ENCODE data around the gene ZC3HAV1.
"Not testable (repeated sequence)": the region's sequence is repeated elsewhere in the genome, so short reads cannot be mapped to it uniquely, and the experiment has no call there.

The ZC3HAV1 gene

DNA sequence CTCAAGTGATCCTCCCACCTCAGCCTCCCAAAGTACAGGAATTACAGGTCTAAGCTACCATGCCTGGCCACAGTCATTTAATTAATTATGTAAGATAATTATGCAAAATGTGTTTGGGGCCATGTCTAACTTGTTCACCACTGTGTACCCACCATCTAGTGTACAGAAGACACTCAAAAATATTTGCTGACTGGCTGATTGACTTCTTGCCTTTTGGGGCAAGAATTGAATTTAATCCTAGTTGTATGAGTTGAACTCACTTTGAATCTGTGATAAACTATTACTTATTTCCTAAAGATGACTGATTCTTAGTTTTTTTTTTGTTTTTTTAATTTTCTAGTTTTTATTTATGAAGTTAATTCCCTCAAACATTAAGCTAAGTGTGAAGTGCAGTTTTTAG lies 57.9 kb downstream of the ZC3HAV1 start:
- DNase-seq (ENCODE audit: low read depth), result no peak

DNA sequence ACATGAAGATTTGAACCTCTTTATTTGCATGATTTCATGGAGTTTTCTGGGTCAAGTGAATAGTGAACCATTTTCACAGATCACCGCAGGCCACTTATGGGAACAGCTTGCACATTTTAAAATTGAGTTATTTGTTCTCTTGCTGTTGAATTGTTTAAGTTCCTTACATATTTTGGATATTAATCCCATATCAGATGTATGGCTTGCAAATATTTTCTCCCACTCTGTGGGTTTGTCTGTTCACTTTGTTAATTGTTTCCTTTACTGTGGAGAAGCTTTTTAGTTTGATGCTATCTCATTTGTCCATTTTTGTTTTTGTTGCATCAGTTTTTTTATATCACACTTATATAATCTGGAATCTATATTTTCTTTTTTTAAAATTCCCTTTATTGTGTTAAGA lies 59.6 kb downstream of the ZC3HAV1 start:
- DNase-seq (ENCODE audit: low read depth), result no peak

DNA sequence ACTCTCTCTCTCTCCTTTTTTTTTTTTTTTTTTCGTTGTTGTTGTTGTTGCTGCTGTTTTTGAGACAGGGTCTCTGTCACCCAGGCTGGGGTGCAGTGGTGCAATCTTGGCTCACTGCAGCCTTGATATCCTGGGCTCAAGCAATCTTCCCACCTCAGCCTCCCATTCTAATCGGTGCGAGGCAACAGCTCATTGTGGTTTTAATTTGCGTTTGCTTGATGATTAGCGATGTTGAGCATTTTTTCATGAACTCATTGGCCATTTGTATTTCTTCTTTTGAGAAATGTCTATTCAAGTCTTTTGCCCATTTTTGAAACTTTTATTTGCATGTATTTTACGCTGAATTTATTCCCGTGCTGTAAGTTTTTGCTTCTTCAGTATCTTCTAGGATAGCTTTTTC lies 60.4 kb downstream of the ZC3HAV1 start:
- no peak for DNase-seq (ENCODE audit: low read depth)

DNA sequence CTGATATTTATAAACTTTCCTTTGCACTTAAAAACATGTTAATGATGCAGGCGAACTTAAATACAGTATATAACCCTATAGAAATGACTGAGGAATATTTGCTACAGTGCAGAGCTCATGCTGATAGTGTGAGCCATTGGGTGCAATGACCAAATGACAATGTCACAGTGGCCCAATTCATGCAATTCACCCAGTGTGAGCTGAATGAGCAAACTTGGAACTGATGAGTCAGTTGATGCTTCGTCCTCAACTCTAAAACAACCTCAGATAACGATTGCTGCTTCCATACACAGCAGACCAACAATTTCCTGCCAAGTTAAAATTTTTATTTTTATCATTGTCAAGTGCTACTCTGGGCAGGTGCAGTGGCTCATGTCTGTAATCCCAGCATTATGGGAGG lies 61.5 kb downstream of the ZC3HAV1 start:
- no peak for DNase-seq (ENCODE audit: low read depth)

DNA sequence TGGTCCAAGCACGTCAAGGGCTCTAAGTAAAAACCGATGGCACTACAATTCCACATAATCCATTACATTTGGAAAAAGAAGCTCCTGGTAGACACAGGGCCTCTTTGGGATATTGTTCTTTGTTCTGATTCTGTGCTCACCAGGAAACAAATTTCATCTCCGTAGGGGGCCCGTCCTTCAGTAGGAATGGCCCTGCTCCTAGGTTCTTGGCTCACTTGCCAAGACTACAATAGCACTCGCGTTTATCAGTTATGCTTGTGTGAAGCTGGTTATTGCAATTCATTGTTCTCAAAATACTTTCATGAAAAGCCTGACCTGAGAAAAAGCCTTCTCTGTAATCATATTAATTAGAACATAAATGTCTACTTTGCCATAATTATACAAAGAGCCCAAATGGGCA lies 63.4 kb downstream of the ZC3HAV1 start:
- DNase-seq (ENCODE audit: low read depth), result no peak

DNA sequence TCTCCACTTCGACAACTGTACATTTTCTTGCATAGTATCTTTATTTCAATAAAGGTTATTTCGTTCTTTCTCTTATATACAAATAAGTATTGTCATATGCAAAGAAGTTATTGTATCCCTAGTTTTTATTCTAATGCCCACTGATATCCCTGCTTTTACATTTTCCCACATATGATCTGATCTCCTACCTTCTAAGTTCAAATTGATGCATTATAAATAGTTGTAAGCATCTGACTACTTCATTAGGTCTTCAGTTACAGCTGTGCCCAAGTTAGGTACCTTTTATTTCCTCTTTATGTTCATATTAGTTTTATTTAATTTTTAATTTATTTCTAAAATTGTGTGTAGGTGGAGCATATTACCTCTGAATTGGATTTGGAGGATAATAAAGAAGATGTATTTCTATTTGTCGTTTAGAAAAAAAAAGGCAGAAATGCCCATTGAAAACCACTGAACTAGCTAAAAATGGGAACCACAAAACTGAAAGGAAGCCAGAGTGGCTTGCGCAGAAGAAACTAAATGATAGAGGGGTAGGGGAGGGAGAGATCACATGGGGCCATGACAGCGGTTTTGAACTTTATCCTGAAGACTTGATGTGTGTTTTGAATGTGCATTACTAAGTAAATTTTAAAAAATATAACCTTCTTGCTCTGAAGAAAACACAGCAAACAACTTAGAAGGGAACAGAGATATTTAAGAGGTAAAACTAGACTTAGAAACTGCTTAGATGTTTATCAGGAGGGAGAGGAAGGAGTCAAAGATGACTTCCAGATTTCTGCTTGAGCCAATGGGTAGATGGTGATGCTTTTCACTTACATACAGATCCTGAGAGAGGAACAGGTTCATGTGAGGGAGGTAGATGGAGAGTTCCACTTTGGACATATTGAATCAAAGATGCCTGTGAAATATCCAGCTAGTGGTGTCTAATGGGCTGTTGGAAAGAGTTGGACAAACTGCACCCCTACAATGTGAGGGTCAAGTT lies 64.4 kb downstream of the ZC3HAV1 start:
- DNase-seq (ENCODE audit: low read depth), result no peak

DNA sequence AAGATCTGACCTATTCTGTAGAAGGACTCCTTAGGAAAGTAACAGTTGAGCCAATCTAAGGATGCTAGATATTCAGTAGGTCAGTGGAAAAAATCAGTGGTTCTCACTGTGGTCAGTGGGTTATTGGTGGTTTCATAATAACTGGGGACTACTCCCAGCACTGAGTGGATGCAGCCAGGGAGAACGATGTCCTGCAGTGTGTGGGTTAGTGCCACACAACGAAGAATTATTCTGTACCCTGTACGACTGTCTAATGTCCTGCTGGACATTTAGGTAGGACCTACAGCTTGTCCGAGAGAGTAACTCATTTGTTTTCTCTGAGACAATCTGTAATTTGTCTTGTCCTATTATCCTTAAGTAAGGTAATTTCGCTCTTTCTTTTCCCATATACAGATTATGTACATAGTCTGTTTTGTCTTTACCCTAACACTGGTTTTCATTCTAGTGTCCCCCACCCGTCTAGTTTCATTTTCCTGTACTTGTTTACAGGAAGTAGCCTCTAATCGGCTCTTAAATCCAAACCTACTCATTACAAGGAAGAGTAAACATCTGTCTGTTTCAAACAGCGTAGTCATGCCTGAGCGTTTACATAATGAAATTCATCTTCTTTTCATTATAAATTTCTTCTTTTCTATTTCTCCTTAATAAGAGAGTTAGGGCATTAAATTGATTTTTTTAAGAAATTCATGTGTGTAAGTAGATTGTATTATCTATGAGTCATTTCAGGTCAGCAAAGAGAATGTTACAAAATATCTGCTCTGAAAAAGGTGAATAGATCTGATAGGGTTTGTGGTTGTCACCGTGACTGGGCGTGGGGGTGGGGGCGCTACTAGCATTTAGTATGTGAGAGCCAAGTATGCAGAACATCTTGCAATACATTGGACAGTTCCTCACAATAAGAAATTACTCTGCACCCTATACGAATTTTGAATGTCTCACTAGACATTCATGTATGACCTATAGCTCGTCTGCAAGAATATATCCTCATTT lies 65.4 kb downstream of the ZC3HAV1 start:
- peak; percentile 27 for DNase-seq (ENCODE audit: low read depth)

DNA sequence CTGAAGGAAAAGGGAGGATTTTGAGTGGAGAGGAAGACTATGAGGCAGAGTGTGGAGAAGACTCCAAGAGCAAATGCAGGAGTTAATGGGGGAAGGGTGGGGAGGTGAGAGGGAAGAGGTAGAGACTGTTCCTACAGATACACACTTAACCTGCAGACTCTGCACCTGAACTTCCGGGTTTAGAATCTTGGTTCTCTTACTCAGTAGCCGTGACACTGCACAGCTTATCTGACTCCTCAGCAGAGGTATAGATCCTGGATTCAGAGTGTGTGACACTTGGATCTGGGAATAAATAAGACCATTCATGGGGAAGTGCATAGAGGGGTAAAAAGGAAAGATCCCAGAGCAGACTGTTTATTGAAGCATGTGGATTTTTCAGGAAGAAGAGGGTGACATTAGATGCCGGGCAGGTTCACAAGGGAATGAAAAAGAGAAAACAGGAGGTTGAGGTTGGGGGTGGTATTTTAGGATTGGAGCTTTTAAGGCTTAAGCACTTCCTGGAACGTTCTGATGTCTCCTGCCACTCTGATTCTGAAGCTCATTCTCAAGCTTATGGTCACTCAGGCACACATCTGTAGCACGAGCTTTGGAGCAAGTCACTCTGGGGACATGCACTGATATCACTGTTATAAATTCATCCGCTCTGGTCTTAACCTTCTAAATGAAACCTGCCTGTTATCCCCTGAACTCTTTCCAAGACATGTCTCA lies 68.0 kb downstream of the ZC3HAV1 start:
- no peak for DNase-seq (ENCODE audit: low read depth)

DNA sequence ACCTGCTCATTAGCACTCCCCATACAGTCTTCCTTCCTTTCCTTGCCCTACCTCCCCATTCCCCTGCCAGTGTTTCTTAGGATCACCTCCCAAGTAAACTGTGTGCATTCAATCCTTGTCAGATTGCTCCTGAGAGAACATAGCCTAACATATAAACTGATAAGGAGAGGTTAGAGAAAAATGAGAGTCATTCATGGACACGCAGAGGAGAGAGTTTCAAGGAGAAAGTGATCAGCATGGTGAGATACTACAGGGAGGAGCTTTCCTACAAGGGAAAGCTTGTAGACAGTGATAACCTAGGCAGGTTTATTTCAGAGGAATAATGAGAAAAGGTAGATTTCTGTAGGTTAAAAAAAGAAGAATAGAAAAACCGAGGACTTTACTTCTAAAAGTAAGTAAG lies 70.8 kb downstream of the ZC3HAV1 start:
- no peak for DNase-seq (ENCODE audit: low read depth)

DNA sequence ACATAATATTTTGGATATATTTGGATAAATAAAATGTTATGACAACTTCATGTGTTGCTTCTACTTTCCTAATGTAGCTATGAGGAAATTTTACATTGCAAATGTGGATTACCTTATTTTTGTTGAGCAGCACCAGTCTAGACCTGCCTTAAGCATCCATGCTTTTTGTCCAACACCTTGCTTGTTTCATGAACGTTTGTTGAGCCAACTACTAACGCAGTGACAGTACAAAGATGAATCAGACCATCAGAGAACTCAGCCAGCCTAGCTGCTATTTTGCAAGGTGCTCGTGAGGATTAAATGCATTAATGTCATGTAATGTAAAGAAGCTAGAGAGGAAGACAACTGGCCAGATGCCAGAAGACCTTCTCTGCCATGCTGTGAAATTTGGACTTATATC lies 72.6 kb downstream of the ZC3HAV1 start:
- DNase-seq (ENCODE audit: low read depth), result no peak

DNA sequence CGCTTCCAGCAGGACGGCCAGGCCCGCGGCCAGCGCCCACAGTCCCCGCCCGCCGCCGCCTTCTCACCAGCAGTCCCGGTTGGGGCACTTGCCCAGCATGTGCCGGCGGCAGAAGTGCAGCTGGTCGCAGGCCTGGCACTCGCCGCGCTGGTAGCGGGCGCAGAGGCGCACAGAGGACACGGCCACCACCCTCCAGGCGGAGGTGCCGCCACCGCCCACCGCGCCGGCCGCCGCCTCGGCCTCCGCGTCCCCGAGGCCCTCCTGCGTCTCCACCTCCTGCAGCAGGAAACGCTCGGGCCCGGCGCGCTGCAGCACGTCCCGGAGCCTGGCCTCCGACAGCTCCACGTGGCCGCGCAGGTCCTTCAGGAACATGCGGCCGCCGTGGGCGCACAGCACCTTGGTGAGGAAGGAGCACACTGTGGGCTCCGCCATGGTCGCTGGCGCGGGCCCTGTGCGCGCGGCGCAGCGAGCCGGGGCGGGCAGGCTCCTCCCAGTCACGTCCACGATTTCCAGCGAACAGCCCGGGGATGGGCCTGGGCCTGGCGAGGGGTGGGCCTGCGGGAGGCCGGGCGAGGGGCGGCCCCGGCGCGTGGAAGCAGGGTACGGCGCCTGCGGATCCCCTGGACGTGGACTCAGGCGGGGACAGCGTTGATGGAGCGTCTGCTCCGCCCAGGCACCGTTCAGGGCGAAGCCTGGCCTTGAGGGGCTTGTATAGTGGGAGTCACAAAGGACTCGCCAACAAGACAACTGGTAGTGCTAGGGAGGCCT lies 73.8 kb downstream of the ZC3HAV1 start, which contains the start of gene ZC3HAV1L:
Gene ZC3HAV1L (minus strand): TSS at position 457 of the 768 bp plus-strand sequence. CDS start 25 bp downstream, at position 432.
- DNase-seq (ENCODE audit: low read depth), result peak; percentile 63

DNA sequence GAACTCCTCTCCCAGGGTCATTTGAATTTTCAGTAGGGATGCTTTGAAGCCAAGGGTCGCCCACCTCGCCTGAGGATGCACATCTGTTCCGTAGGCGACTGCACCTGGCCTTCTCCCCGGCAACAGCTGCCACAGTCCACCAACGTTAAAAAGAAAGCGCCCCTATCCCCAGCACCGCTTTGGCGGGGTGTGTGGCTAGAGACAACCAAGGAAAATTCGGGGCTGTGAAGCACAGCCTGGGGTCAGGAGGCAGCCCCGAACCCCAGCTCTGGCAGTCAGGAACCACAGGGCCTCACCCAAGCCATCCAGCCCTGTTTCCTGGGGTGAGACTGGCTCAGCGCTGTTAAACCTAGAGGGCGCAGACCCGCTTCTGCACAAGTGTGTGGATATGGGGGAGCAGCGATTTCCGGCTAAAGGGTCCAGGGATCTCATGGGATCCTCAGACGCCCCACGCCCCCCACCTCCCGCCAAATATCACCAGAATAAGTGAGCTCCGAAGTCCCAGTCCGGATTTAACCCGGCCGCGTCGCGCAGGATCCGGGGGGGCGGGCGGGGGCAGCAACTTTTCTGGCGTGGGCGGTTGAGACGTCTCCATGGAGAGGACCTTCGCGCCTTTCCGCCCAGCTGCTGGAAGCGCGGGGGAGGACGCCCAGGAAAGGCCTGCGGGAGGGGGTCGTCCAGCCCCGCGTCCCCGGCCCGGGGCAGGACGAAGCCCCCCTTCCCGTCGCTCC lies 74.5 kb downstream of the ZC3HAV1 start:
- DNase-seq (ENCODE audit: low read depth), result peak; percentile 40

DNA sequence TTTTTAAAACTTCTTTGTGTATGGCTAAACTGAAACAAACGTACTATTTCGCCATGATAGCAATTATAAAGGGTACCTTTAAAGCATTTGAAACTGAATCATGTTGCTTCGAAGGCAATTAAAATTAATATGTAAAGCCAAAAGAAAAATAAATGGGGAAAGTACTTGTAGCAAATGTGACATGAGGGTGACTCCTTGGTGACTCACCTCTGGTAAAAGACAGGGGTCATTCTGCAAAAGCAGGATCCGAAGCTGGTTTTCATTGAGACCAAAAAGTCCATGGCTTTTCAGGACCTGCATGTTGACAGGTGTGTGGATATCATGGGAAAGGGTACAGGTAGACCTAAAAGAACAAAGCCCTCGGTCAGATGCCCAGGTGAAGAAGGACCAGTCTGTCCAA lies 75.2 kb downstream of the ZC3HAV1 start:
- no peak for DNase-seq (ENCODE audit: low read depth)

DNA sequence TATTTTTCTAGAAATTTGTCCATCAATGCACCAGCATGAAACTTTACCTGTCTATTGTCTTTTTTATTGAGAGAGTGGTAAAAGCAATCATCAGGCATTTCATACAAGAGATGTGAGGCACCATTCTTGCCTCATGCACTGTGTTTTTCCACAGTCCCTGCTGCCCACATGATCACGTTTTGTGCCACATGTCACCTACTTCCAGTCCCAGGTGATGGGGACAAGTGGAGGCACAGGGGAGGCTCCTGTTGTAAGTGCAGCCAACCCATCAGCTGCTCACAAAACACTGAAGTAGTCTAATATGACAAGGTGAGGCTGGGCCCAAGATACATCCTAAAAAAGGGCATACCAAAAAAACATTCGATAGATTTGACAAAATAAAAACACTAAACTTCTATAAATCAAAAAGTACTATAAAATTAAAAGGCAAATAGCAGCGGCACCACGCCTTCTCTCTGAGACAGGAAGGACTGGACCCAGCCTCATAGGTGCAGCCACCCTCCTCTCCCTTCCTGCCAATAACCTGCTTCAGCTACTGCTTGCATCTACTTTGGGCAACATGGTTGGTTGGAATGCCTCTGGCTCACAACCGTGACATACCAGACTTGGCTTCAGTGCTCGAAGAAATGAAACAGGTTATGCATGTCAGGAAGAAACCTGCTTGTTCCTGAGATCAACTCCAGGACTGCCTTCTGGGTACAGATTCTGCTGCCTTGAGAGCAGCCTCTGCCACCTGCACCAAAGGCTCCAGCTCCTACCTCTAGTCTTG lies 76.0 kb downstream of the ZC3HAV1 start:
- no peak for DNase-seq (ENCODE audit: low read depth)

DNA sequence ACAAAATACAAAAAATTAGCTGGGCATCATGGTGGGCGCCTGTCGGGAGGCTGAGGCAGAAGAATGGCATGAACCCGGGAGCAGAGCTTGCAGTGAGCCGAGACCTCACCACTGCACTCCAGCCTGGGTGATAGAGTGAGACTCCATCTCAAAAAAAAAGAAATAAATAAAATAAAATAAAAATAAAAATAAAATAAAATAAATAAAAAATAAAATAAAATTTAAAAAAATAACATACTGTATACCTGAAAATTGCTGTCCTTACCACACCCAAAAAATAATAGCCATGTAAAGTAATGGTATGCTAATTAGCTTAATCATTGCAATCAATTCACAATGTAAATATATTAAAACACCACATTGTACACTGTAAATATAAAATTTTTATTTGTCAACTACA lies 77.0 kb downstream of the ZC3HAV1 start:
- DNase-seq (ENCODE audit: low read depth), result no peak

DNA sequence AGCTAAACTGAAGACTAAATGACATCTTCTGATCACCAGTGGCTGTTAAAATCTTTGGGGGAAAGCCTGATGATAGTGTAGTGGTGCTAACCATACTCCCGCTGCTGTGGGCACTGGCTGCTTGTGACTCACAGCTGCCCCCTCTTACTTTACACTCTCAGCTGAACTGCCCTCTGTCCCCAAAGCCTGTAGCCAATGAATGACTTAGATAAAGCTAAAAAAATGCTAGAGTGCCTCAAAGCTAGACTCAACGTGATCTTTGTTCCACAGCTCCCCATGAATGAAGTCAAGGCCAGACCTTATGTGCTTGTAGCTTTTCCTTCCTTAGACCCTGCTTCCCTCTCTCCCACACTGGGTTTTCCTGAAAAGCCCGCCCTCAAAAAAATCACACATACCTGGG lies 80.2 kb downstream of the ZC3HAV1 start:
- DNase-seq (ENCODE audit: low read depth), result no peak

DNA sequence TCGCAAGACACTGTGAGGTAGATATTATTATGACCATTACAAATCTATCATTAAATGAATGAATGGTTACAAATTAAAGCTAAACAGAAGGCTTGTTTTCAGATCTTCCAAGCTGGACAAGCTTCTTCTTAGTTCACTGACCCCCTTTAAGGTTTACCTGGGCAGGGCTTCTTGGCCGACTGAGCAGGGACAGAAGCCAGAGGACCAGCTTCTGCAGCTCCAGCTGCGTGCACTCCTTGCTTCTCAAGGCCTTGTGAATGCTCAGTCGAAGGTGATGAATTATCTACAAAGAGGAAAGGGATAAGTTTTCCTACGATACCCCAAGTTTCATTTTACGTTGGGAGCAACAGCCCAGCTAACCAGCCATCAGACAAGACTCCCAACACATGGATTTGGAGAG lies 83.0 kb downstream of the ZC3HAV1 start:
- DNase-seq (ENCODE audit: low read depth), result no peak

DNA sequence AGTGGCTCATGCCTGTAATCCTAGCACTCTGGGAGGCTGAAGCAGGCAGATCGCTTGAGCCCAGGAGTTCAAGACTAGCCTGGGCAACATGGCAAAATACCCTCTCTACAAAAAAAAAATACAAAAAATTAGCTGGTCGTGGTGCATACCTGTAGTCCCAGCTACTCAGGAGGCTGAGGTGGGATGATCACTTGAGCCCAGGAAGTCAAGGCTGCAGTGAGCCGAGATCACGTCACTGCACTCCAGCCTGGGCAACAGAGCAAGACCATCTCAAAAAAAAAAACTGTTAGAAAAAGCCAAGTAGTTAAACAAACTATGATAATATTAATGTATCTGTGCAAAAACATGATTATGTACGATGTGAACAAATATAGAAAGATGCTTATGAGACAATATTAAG lies 83.7 kb downstream of the ZC3HAV1 start:
- DNase-seq (ENCODE audit: low read depth), result not testable (repeated sequence)

DNA sequence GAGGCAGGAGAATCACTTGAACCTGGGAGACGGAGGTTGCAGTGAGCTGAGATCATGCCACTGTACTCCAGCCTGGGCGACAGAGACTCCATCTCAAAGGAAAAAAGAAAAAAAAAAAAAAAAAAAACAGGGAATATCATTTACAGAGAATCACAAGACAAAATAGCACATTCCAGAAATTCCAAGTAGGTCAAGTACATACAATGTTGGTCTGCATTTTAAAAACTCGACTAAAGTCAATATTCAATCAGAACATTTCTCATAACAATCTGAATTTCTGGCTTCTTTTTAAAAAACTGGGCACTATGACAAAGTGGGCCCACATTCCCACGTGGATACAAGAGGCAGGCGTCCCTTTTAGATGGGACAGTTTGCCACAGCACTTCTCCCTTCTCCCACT lies 86.4 kb downstream of the ZC3HAV1 start:
- DNase-seq (ENCODE audit: low read depth), result no peak

DNA sequence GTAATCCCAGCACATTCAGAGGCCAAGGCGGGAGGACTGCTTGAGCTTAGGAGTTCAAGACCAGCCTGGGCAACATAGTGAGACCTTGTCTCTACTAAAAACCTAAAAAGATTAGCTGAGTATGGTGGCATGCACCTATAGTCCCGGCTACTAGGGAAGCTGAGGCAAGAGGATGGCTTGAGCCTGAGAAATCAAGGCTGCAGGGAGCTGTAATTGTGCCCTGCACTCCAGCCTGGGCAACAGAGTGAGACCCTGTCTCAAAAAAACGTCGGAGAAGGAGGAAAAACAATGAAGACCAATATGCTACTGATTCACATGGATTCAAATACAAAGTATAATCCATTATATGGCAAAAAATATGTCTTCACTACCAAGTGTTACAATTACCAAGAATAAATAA lies 87.2 kb downstream of the ZC3HAV1 start:
- DNase-seq (ENCODE audit: low read depth), result no peak
